AG04450 (cell line): ENCODE measurements around the gene GANC. TPM values are rescaled to one million over a fixed set of nuclear protein-coding genes. Genes with fewer than 3 reads are reported as not detected.

Experiments
- CTCF ChIA-PET: fragments of 300-600, 350-600 bp; formaldehyde crosslinking; extraction: SDS; loops from one replicate; lab custom pipeline; 2022; ENCODE audit warnings: antibody characterized with exemption, inconsistent platforms; lab: Charles Lee
- POLR2A ChIA-PET: fragments of 350-600 bp; formaldehyde crosslinking; extraction: SDS; loops from one replicate; lab custom pipeline; 2021; ENCODE audit warnings: antibody characterized with exemption, inconsistent platforms; lab: Yijun Ruan, JAX
- DNase-seq: peaks from one replicate; pipeline ENCODE4 v3.0.0-alpha.2; 2011; ENCODE audit warnings: low read depth, low spot score
- H3K27ac ChIP-seq: one replicate; pipeline ENCODE4 v1.5.1; 2012; ENCODE audit warnings: low read depth, low read length, control low read depth
- H3K27me3 ChIP-seq: one replicate; pipeline ENCODE4 v1.6.0; 2012; ENCODE audit warnings: low read length; ENCODE audit not compliant: control insufficient read depth, insufficient read depth
- H3K4me3 ChIP-seq: 2 replicates; pipeline ENCODE4 v1.5.1; 2011; ENCODE audit warnings: mild to moderate bottlenecking, low read depth, low read length, control low read depth
- H3K9me3 ChIP-seq: 2 replicates; pipeline ENCODE4 v1.5.1; 2012; ENCODE audit warnings: low read length; ENCODE audit not compliant: control insufficient read depth, insufficient read depth
- polyA plus RNA-seq: library from polyadenylated mRNA; depleted of rRNA; stranded (reverse); fragments of >200 nt; gene quantifications from 2 replicates; pipeline ENCODE4 v1.2.3, GENCODE V29; 2011
- TF ChIP-seq, protein P1 (sequence below): IDR thresholded peaks from 2 replicates; pipeline ENCODE4 v1.5.1; 2011; ENCODE audit warnings: low read depth, low read length, control low read depth, inconsistent platforms

GANC gene
- polyA plus RNA-seq, 1 experiment, result 16.5 TPM

GRCh38 chr15:42373936-42374335, 100.9 kb downstream of the GANC start:
- no peak for DNase-seq
- no peak overlapping the region for H3K4me3 ChIP-seq
- H3K9me3 ChIP-seq, result peaks cover 3% of the 10 kb centered on the region; the same call in 1 of the 2 replicates
- H3K27me3 ChIP-seq, result no peaks in the 10 kb centered on the region
- TF ChIP-seq, protein P1, sequence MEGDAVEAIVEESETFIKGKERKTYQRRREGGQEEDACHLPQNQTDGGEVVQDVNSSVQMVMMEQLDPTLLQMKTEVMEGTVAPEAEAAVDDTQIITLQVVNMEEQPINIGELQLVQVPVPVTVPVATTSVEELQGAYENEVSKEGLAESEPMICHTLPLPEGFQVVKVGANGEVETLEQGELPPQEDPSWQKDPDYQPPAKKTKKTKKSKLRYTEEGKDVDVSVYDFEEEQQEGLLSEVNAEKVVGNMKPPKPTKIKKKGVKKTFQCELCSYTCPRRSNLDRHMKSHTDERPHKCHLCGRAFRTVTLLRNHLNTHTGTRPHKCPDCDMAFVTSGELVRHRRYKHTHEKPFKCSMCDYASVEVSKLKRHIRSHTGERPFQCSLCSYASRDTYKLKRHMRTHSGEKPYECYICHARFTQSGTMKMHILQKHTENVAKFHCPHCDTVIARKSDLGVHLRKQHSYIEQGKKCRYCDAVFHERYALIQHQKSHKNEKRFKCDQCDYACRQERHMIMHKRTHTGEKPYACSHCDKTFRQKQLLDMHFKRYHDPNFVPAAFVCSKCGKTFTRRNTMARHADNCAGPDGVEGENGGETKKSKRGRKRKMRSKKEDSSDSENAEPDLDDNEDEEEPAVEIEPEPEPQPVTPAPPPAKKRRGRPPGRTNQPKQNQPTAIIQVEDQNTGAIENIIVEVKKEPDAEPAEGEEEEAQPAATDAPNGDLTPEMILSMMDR, result no peak
- H3K27ac ChIP-seq, result no peak overlapping the region
- POLR2A ChIA-PET, result interaction anchor here (0.6 kb wide), 1 partner anchor 50 kb away, joined by 6 read pairs; no protein-coding TSS in a partner anchor
- CTCF ChIA-PET, result no interaction called here

- DNase-seq, result no peak
- CTCF ChIA-PET, result interaction anchor here (2.8 kb wide), 1 partner anchor 10 kb away, joined by 18 read pairs; no protein-coding TSS in a partner anchor
- POLR2A ChIA-PET, result interaction anchor here (0.6 kb wide), 1 partner anchor 50 kb away, joined by 6 read pairs; no protein-coding TSS in a partner anchor
- H3K27ac ChIP-seq, result no peak overlapping the region
- TF ChIP-seq, protein P1, result no peak
- H3K4me3 ChIP-seq, result no peak overlapping the region
- no peaks in the 10 kb centered on the region for H3K27me3 ChIP-seq
- H3K9me3 ChIP-seq, result peaks cover 3% of the 10 kb centered on the region; the same call in 1 of the 2 replicates
Observed at GRCh38 chr15:42374810-42375209, 101.8 kb downstream of the GANC start.

DNA sequence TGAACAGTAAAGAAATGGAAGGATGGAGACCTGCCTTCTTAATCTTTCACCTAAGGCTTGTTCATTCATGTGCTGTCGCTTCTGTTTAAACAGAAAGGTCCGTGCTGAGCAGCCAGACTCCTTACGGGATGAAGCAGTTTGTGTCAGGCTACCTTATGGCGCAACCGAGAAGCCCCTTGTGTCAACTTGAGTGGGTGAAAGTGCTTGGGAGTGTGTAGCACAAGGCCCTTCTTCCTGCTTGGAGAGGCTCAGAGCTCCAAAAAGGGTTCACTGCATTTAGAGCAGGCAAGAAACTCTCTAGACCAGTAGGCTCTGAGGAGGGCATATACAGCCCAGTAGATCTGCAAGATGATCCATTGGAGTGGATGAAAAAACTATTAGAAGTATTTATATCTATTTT, 102.3 kb downstream of the GANC start:
- TF ChIP-seq, protein P1, result no peak
- Histone ChIP-seq H3K27ac (no peak overlapping the region), H3K4me3 (no peak overlapping the region), H3K9me3 (peaks cover 3% of the 10 kb centered on the region; the same call in 1 of the 2 replicates), H3K27me3 (no peaks in the 10 kb centered on the region)
- ChIA-PET CTCF (interaction anchor here (2.8 kb wide), 1 partner anchor 10 kb away, joined by 18 read pairs; no protein-coding TSS in a partner anchor), POLR2A (no interaction called here)
- DNase-seq, result no peak

- POLR2A ChIA-PET, result interaction anchor here (1.3 to 1.4 kb wide), 2 partner anchors 11 to 103 kb away, joined by 3 read pairs; partner anchors contain the start of gene TMEM87A
- Histone ChIP-seq H3K4me3 (no peak overlapping the region), H3K27ac (no peak overlapping the region), H3K9me3 (peaks cover 3% of the 10 kb centered on the region; the same call in 1 of the 2 replicates), H3K27me3 (no peaks in the 10 kb centered on the region)
- TF ChIP-seq, protein P1, result no peak
- CTCF ChIA-PET, result interaction anchor here (2.8 kb wide), 1 partner anchor 9 kb away, joined by 18 read pairs; no protein-coding TSS in a partner anchor
- no peak for DNase-seq
Observed at GRCh38 chr15:42375941-42376340, 102.9 kb downstream of the GANC start.

GRCh38 chr15:42378011-42378410, 105.0 kb downstream of the GANC start:
- Histone ChIP-seq H3K27ac (no peak overlapping the region), H3K4me3 (no peak overlapping the region), H3K9me3 (peaks cover 3% of the 10 kb centered on the region; the same call in 1 of the 2 replicates), H3K27me3 (no peaks in the 10 kb centered on the region)
- POLR2A ChIA-PET, result no interaction called here
- TF ChIP-seq, protein P1, result no peak
- DNase-seq, result no peak
- CTCF ChIA-PET, result interaction anchor here (0.9 kb wide), 1 partner anchor 9 kb away, joined by 3 read pairs; no protein-coding TSS in a partner anchor
